ENCODE data around the gene OPRL1.

Gene OPRL1

DNA sequence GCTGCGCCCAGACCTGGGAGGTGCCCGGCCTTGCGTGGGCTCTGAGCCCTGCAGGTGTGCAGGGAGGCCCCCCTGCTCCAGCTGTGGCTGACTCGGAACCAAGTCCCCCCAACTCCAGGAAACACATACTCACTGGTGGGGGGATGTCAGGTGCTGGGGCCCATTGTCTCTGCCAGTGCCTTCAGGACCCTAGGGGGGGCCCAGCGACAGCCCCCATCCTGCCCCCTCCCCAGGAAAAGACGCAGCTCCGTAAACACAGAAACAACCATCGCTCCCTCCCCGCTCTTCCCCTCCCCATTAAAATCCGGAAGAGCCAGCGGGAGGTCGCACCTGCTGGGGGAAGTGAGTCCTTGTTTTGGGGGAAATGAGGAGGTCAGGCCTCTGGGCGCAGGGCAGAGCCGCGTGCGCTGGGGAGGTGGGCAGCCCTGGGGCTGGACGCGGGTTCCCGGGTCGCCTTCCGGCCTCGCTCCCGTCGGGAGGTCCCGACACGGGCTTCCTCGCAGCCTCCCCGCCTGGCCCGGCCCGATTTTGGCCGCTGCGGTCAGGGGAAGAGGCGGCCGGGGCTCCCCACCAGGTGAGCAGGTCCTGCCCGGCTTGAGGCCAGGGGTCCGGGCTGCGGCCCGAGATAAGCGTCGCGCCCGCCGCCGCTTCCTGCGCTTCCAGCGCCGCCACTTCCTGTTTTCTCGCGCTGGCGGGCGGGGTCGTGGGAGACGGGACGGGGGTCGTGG is 37.7 kb upstream of the OPRL1 start:
- DNase-seq: no peak

DNA sequence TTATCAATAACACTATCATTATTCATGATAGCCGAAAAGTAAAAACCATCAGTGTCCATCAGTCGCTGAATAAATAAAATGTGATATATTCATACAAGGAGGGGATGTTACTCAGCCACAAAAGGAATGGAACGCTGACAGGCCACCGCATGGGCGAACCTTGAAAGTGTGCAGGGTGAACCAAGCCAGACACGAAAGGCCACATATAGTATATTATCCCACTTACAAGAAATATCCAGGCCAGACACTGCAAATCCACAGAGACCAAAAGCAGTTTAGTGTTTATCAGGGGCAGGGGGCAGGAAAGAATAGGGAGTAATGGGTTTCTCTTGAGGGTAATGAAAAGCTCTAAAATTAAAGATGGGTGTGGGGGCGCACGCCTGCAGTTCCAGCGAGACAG is 36.1 kb upstream of the OPRL1 start:
- DNase-seq: no peak

DNA sequence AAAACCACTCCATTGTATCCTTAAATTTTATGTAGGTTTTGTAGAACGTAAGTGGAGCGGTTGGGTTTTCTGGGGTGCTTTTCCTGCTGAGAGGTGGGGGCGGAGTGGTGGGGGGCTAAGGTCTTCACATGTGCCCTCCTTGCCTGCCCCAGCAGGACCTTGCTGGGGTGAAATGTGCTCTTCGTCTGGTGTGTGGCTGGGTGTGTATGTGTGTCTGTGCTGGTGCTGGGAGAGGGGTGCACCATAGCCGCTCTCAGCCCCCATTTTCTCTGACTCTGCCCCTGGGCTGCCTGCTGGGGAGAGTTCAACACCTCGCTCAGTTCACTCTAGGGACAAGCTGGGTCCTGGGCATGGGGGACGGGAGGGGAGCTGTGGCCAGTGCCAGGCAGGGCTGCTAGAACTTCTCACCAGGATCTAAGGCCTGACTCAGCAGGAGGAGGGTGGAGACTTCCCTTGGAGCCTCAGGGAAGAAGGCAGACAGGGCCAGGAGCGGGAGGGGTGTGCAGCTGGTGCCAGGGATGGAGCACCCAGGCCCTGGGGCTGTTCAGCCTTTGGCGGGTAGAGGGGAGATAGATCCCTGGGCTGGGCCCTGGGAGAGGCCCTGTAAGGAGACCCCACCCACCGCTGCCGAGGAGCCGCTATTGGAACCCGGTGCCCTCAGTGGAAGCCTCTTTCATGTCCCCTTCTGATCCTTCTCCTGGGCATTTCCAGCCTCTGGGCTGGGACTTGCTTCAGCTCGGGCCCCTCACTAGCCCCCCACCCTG is 35.2 kb upstream of the OPRL1 start:
- no peak for DNase-seq

DNA sequence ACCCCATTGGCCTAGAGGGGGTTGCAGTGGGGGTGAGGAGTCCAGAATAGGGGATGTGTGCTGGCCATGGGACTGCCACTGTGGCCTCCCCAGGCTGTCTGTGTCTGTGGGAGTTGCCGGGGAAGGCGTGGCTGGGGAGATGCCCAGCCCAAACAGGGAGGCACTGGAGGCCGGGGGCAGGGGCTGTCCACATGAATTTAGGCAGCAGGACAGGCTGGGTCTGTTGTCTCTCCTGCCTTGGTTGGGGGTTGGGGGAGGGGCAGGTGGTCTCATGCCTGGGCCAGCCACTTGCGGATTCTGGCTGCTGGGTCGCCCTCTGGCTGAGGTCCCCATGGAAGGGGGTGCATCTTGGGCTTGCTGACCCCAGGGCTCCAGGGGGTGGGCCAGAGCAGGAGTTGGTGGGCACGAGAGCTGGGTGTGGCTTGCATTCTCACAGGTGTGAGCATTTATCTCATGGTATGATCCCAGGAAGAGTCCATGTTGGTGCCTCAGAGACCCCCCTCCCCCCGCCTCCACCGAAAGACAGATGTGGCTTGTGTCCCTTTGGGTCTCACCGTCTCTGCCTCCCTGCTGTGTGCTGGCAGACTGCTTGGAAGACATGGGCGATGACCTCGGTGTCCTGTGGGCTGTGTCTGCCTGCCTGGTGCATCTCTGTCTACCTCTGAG is 34.4 kb upstream of the OPRL1 start:
- no peak for DNase-seq

DNA sequence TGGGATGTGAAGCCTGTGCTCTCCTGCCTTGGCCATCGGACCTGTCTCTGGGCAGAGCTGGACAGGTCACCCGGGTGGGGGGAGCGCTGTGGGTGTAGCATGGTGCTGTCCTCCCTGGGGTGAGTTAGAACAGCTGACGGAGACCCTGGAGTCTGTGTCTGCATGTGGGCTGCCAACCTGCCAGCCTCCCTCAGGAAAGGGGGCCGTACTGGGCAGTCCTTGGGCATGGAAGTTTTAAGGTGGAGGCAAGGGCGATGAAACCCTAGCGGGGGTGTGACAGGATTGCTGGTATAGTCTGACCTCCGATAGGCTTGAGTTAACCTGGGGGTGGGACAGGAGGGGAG is 32.9 kb upstream of the OPRL1 start:
- DNase-seq: no peak

DNA sequence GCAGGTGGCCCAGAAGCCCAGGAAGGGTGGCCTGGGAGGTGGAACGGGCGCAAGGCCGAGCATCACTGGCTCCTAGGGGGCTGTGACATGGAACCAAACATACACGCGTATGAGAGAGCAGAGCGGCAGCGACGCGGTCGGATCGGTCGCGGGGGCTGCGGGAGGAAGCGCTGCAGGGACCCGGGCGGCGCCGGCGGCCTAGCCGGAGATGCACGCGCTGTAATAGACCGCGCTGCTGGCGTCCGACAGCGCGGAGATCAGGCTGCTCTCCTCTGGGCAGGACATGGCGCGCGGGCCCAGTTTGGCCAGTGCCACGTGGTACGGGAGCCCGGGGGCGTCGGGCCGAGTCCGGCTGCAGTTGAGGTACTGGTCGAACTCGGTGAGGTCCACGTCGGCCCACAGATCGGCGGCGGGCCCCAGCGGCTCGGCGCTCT is 31.9 kb upstream of the OPRL1 start:
- no peak for DNase-seq

DNA sequence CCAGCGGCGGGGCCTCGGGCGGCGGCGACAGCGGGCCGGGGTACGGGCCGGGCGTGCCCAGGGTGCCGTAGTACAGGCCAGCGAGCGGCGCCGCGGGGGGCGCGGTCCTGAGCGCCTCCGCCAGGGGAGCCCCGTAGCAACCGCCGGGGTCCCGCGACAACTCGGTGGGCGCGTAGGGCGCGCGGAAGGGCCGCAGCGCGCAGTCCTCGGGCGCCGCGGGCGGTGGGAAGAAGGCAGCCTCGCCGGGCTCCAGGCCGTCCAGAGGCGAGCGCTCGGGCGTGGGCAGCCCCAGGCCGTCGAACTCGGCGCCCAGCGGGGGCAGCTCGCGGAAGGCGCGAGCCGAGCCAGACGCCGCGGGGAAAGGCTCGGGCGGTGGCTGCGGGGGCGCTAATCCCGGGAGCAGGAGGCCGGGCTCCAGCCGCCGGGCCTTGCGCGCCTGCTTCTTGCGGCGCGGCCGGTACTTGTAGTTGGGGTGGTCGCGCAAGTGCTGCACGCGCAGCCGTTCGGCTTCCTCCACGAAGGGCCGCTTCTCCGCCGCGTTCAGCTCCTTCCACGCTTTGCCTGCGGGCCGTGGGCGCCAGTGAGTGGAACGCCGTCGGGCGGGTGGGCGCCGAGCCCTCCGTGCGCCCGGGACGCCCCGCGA is 31.4 kb upstream of the OPRL1 start:
- no peak for DNase-seq

DNA sequence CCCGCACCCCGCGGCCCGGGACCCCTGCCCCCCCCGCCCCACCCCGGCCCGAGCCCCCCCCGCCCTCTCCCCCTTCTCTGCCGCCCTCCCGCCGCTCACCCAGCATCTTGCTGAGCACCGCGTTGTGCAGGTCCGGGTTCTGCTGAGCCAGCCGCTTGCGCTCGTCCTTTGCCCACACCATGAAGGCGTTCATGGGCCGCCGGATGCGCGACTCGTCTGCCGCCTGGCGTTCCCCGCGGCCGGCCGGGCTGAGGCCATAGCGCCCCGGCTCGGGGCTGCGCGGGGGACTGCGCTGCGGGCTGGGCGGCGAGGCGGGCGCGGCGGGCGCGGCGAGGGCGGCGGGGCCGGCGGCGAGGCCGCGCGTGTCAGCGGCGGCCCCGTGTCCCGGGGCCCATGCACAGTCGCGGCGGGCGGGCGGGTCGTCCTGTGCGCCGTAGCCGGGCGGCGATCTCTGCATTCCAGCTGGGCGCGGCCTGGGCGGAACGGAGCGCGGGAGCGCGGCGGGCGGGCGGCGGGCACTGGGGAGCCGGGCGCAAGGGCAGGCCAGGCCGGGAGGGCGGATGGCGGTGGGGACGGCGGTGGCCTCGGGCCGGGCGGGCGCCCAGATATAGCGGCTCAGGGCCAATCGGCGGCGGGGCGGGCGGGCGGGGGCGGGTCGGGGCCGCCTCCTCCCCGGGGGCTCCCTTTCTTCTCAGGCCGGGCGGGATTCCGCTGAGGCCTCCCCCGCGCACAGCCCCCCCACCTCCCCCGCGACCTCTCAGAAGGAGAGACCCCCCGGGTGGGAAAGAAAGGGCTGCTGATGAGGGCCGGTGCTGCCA is 30.6 kb upstream of the OPRL1 start, which contains the start of gene SOX18:
Gene SOX18, minus strand, starts transcription at position 580 of the 818 bp plus-strand sequence. Its CDS starts 123 bp downstream, at position 457.
- no peak for DNase-seq

DNA sequence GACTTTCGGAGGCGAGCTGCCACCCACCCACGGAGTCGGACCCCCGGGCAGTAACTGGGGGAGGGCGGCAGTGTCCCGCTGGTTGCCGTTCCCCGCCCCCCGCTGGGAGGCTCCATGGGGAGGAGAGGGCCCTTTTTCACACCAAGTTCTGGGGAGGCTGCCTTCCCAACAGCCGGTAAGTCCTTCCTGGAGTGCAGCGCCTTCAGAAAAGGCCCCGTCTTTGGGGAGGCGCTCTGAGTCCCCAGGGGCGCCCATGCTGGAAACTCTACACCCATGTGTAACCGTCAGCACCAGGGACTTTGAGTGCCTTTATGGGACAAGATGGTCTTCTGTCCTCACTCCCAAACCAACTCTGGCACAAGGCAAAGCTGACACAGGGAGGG is 30.0 kb upstream of the OPRL1 start:
- no peak for DNase-seq

DNA sequence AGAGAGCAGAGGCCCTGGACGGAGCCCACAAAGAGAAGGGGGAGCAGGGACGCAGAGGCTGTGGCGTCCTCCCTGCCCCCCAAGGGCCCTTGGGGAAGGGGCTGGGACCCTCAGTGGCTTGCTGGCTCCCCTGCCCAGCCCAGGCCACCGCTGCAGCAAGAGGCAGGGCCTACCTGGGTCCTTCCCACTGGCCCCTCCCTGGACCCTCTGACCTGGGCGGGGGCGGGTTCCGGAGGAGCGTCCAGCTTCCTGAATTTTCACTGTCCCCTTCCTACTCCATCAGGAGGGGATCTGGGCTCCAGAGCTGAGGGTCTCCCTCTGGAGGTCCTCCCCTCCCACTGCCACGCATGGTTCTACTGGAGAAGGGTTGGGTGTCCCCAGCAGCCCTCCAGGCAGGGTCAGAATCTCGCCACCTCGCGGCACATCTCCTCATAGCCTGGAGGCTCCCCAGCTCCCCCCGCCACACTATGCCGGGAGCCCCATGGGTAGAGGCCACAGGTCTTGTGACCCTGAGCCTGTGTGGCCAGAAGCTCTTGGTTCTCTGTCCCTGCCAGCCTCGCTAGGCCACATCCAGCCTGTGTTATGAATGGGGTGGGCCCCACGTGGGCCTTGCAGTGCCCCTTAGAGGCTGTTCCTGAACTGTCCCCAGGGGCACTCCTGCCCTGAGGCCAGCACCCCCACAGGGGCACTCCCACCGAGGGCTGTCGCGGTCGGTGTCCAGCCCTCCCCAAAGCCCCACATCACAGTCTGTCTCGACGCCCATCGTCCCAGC is 29.4 kb upstream of the OPRL1 start:
- no peak for DNase-seq

DNA sequence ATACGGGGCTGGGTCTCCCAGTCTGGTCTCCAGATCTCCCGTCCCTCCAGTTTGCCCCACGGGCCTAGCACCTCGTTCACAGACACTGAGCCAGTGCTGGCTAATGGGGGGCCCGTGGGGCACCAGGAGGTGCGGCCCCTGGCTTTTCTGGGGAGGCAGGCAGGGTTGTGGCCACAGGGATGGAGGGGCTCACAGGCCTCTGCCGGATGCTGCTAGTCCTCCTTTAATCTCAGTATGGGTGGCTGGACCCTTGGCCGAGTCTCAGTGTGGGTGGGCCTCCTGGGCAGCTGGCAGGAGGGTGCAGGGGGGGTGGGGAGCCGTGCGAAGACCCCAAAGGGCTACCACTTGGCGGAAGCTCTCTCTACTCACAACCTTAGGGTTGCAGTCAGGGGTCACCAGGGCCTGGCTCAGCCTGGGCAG is 28.8 kb upstream of the OPRL1 start:
- no peak for DNase-seq

DNA sequence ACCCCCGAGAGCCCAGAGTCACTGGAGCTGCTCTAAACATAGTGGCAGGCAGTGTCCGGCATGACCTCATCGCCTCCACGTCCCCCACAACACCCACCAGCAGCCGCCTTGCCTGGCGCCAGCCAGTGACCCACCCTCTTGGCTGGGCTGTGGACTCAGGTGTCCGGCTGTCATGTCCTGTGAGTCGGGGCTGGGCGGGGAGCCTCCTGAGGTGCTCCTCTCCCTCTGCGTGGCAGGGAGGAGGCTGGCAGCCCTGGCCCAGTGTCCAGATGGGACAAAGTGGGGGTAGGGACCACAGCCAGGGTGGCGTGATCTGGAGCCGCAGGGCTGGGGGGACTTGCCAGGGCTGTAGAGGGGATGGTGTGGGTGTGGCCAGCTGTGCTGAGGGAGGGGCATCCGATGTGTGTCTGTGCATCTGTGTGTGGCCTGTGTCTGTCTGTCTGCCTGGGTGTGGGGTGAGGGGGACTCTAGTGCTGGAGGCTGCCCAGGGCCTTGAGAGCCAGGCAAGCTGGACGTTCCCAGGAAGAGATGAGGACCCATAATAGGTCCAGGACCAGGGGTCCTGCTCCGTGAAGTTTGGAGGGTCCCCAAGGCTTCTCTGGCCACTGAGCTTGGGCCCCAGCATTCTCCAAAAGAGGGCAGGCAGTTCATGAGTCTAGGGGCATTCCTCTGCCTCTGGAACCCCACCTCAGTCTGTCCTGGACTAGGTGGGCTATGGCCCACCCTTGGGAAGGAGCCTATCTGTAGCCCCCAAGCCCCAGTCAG is 28.1 kb upstream of the OPRL1 start:
- DNase-seq: no peak

DNA sequence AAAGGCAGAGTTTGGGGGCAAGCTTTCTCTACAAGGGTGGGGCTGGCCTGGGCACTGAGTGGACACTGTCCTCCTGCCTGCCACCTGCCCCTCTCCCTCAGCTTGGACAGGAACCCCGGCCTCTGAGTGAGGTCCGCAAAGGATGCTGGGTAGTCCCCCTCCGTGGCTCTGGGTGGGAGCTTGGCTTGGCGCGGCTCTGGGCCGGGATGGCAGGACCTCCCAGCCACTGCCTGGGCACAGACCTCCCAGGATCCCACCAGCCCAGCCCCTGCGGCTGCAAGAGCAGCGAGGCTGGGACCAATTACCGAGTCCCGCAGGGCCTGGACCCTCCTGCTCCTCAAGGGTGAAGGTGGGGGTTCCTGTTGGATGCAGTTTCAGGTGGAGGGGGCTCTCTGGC is 27.6 kb upstream of the OPRL1 start:
- no peak for DNase-seq

DNA sequence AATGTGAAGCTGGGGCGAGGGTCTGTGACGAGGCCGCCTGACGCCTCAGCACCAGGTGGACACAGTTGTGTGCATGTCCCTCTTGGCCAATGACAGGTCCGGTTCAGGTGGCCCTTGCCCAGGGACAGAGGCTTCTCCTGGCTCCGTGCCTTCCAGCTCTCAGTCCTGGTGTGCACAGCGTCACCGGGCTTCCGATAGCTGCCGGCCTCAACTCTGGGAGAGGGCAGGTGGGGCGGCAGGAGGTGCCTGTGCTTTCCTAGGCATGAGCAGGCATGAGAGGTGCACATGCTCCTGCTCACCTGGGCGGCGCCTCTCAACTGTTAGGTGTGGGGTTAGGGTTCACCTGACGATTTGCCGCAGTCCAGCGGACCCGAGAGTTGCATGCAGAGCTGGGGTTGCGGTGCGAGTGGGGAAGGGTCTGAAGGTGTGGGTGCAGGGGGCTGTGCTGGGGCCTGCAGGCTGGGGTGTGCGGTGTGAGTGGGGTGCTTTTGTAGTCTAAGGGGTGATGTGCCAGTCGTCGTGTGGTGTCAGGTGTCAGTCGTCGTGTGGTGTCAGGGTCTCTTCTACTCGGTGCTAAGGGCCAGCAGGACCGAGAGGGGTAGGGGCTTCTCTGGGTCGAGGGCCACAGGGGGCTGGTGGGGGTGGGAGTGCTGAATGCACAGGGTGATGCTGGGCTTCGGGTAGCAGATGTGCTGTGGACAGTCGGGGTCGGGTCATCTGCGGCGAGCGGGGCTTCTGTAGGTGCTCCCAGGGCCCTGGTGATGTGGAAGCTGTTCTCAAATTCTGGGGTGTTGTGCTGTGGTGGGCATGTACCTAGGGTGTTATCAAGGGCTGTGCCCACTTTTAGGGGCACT is 26.7 kb upstream of the OPRL1 start:
- DNase-seq: no peak

DNA sequence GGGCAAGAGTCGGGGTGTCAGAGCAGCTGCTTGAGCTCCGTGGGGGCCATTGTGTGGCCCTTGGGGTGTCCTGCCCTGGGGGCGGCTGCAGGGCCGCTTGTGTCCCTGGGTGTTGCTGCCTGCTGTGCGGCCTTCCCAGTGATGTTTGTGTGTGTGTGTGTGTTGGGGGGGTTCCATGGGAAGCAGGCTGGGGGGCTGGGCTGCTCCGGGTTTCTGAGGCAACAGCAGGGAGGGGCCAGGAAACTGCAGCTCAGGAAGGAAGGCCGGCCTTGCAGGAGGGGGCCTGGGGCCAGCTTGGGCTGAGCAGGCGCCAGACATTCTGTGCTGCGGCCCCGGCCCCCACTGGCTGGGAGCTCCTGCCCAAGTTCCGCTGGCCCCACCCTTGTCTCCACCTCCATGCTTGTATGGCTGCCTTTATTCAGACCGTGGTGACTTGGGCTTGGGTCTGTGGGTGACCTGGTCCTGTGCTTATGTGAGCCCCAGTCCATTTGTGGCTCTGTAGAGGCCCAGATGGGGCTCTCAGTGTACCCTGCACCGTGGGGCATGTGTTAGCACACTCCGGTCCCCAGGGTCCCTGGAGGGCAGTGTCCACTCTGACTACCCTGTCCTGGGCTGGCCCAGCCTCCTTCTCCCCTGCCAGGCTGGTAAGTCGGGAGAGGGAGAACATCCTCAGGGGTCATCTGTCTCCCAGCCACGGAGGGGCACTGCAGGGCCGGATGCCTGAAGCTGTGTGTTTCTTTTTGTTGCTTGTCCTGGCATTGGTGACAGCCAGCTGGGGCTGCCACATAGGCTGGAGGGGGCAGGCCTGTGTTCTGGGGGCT is 25.8 kb upstream of the OPRL1 start:
- DNase-seq: no peak

DNA sequence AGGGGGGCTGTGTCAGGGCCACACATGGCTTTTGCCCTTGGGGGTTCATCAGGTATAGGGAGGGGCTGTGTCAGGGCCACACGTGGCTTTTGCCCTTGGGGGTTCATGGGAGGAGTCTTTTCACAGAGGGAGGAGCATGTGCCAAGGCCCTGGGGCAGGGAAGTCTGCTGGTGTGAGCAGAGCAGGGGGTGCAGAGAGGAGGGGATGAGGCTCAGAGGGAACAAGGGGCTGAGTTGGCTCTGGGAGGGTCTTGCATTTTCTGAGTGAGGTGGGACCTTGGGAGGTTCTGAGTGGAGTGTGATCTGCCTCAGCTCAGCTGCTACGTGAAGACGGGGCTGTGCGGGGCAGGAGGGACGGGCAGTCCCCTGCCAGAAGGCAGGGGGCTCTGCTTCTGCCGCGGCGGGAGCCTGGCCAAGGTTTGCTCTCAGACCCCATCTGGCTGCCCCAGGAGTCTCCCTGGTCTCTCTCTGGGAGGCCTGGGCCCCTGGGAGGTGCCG is 24.4 kb upstream of the OPRL1 start:
- DNase-seq: no peak

DNA sequence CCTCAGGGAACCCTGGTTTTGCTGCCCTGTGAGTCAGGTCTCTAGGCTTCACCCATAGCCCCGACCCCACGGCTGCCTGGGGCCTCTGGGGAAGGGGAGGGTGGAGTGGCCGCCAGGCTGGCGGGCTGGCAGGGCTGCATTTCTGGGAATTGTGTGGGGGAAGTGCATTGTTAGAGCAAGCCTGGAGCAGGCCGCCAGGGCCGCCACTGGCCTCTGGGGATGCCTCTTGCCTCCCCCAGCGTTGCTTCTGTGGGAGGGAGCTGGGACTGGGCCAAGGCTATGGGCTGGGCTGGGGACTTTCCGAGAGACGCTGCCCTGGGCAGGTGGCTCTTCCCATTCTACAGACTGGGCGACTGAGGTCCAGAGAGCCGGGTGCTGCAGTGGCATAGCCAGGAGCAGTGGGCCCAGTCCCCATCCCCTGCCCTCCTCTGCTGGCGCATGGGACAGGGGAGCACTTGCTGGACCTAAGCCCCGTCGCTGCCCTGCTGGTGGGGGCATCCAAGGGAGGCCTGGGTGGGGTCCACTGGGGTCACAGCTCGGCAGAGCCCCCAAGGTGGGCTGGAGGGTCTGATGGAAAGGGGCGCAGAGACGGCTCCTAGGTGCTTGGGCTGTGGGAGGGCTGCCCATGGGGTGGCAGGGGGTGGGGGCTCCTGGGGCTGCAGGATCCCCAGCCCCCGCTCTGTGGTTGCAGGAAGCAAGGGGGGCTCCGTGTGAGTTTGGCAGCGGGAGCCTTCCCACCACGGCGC is 23.8 kb upstream of the OPRL1 start:
- DNase-seq: no peak

DNA sequence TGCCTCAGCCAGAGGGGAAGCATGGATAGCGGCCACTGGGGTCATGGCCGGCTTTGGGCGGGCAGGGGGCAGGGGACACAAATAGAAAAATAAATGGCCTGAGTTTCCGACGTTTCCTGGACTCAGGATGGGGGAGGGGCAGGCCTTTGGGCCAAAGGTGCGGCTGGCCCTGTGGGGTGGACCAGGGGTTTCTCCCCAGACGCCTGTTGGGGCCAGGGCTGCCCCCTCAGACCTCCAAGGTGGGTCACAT is 23.3 kb upstream of the OPRL1 start:
- no peak for DNase-seq

All from NCI-H2029 (cell line).